GM08714 (cell line): ENCODE measurements around the gene PRKAG2.

ENCODE experiments used
- H3K4me3 ChIP-seq: fragments of 200-500 bp; sonication (Bioruptor generic); 2 replicates; pipeline ENCODE4 v1.5.1; 2014; ENCODE audit warnings: mild to moderate bottlenecking, low read length, inconsistent platforms
- ZNF274 ChIP-seq: IDR thresholded peaks from 2 replicates; pipeline ENCODE4 v1.6.1; 2012; ENCODE audit warnings: mild to moderate bottlenecking, low read depth, low read length

PRKAG2 gene

GRCh38 chr7:151858456-151858855 is 18.5 kb downstream of the PRKAG2 start:
- no peak overlapping the region for H3K4me3 ChIP-seq
- TF ChIP-seq ZNF274: no peak

DNA sequence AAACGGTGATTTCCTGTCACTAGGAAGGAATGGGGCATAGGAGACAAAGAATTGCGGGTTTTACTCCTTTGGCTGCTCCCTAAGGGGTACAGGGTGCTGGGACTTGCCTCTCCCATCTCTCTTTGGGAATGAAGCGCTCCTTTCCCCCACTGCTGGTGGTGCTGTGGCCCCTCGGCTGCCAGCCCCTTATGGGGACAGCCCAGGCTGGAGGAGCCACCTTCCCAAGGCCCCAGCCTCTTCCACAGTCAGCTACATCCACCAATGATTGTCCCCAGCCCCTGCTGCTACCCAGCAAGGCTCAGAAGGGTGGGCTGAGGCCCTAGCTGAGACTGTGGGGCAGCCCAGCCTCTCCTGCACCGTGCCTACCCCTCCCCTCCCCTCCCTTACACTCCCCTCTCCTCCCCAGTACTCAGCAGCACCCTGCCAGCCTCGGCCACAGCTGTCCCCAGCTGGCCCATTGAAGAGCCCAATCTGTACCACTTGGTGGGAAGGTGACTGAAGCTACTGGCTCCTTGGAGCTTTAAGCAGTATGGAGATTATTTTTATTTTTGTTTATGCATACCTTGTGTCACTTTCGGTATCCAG is 19.0 kb downstream of the PRKAG2 start:
- H3K4me3 ChIP-seq: no peak overlapping the region
- no peak for TF ChIP-seq ZNF274

DNA sequence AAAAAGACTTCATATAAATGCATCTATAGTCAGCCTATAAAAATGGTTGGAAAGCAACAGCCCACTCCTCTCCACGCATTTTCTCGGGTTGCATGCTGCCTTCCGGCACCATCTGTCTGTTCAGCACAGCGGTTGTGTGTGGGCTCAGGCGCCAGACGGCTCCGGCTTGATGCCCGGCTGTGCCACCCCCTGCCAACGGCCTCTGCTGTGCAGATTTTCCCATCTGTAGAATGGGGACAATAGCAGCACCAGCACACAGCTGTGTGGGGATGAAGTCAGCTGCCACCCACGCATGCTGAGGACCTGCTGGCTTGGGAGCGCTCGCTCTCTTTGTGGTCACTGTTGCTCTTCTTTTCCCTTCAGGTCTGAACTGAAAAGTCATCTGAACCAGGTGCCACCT is 19.5 kb downstream of the PRKAG2 start:
- no peak overlapping the region for H3K4me3 ChIP-seq
- TF ChIP-seq ZNF274: no peak

DNA sequence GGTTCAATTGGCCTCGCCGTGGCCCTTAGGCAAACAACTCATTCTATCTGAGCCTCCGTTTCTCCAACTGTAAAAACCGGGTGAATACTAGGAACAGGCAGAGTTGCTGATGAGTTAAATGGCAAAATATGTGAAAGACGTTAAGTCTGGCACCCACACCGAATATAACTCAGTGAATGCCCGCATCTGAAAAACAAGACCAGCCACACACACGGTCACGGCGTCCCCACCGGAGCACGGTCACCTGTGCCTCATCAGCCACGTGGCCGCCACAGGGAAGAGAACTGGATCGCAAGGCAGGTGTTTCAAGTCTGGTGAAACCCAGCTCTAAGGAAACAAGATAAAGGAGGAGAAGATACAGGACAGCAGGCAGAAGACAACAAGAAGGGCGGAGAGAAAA is 20.4 kb downstream of the PRKAG2 start:
- H3K4me3 ChIP-seq: no peak overlapping the region
- no peak for TF ChIP-seq ZNF274

GRCh38 chr7:151856098-151856497 is 20.8 kb downstream of the PRKAG2 start:
- no peak overlapping the region for H3K4me3 ChIP-seq
- no peak for TF ChIP-seq ZNF274

GRCh38 chr7:151854720-151855071 is 22.2 kb downstream of the PRKAG2 start:
- no peak for TF ChIP-seq ZNF274
- H3K4me3 ChIP-seq: no peak overlapping the region

- H3K4me3 ChIP-seq: no peak overlapping the region
- no peak for TF ChIP-seq ZNF274
Measured at GRCh38 chr7:151853896-151854719, 22.8 kb downstream of the PRKAG2 start.

- no peak for TF ChIP-seq ZNF274
Measured at GRCh38 chr7:151852486-151853396, 24.2 kb downstream of the PRKAG2 start.

DNA sequence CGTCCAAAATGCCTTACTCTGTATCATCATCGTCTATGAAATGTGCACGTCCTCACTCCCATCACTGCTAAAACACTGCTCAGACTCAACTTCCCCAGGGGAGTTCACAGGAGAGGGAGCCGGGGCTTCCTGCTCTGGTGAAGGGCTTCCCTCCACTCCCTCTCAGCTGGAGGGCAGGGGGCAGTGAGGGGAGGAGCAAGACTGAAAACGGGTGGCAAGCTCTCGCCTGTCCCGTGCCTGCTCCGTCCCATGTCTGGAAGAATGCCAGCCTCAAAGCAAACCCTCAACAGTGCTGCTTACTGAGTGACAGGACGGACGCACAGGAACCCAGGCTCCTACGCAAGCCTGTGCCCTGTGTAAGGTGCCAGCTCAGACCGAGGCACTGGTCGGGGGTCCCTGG is 25.1 kb downstream of the PRKAG2 start:
- H3K4me3 ChIP-seq: no peak overlapping the region; the same call in 1 of the 2 replicates
- no peak for TF ChIP-seq ZNF274

More at GRCh38 chr7:151852486-151853396, 24.2 kb downstream of the PRKAG2 start:
- no peak overlapping the region for H3K4me3 ChIP-seq

GRCh38 chr7:151851145-151851751 is 25.7 kb downstream of the PRKAG2 start:
- H3K4me3 ChIP-seq: peak overlapping the region; percentile 8; the same call in 1 of the 2 replicates

DNA sequence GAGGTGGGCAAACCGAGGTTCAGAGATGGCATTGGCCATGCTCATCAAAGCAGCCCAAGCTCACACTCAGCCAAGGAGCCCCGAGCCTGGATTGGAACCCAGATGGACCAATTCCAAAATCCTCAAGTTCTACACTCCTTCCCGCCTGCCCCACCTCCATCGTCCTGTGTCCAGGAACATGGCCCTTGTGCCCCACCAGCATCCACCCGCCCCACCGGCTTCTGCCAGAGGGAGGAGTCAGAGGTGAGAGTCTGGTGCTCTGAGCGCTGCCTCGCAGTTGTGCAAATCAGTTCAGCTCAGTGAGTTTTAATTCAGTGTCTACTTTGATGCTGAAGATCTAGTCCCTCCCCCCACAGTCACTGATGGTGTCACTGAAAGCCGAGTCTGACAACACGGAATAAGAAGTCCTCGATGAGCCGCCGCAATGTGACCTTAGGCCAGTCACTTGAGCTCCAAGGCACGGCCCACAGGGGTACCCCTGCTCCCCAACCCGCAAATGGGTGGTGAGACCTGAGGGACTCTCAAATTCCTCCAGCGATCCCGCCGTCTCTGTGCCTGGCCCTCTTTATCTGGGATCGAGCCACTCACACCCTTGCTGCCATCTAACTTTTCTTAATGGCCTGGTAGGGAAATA is 26.3 kb downstream of the PRKAG2 start:
- TF ChIP-seq ZNF274: no peak
- no peak overlapping the region; the same call in 1 of the 2 replicates for H3K4me3 ChIP-seq

More at GRCh38 chr7:151851145-151851751, 25.7 kb downstream of the PRKAG2 start:
- no peak for TF ChIP-seq ZNF274

GRCh38 chr7:151849879-151850260 is 27.0 kb downstream of the PRKAG2 start:
- no peak overlapping the region for H3K4me3 ChIP-seq
- no peak for TF ChIP-seq ZNF274

GRCh38 chr7:151849008-151849878 is 27.7 kb downstream of the PRKAG2 start:
- no peak overlapping the region for H3K4me3 ChIP-seq
- TF ChIP-seq ZNF274: no peak
